Keratinocyte (primary cell): ENCODE data around the gene UQCR10. TPM values are rescaled to one million over a fixed set of nuclear protein-coding genes. Genes with fewer than 3 reads are reported as not detected.

Source experiments
- DNase-seq: peaks from one replicate; pipeline ENCODE4 v3.0.0-alpha.2; 2011; ENCODE audit warnings: low read depth, missing footprints, low spot score
- FAIRE-seq: peaks from 2 replicates; lab custom pipeline; 2011; peaks lifted over from hg19 to GRCh38; lab: Jason Lieb, UNC
- H2AFZ ChIP-seq: 2 replicates; pipeline ENCODE4 v1.6.0; 2012; ENCODE audit warnings: low read length, control low read depth, inconsistent platforms; ENCODE audit not compliant: control insufficient read depth
- H3K27ac ChIP-seq: 2 replicates; pipeline ENCODE4 v1.5.1; 2011; ENCODE audit warnings: low read length; ENCODE audit not compliant: control insufficient read depth, insufficient read depth
- H3K27me3 ChIP-seq: 3 replicates; pipeline ENCODE4 v1.6.0; 2011; ENCODE audit warnings: low read length; ENCODE audit not compliant: control insufficient read depth, insufficient read depth; ENCODE audit errors: extremely low read depth
- H3K36me3 ChIP-seq, 2 experiments: 2 replicates in 1 of 2; 3 replicates in 1 of 2; pipeline ENCODE4 v1.5.1; 2011; ENCODE audit warnings: low read length in 2 of 2, mild to moderate bottlenecking in 1 of 2; ENCODE audit not compliant: control insufficient read depth in 2 of 2, insufficient read depth in 2 of 2; ENCODE audit errors: extremely low read depth in 1 of 2
- H3K4me1 ChIP-seq: 3 replicates; pipeline ENCODE4 v1.5.1; 2011; ENCODE audit warnings: low read length; ENCODE audit not compliant: control insufficient read depth, insufficient read depth; ENCODE audit errors: extremely low read depth
- H3K4me2 ChIP-seq: 3 replicates; pipeline ENCODE4 v1.6.0; 2011; ENCODE audit warnings: low read depth, low read length; ENCODE audit not compliant: control insufficient read depth, insufficient read depth; ENCODE audit errors: extremely low read depth
- H3K4me3 ChIP-seq, 3 experiments: fragments of 200-600 bp in 1 of 3; sonication (generic) in 1 of 3; 2 replicates in 2 of 3; 3 replicates in 1 of 3; pipeline ENCODE4 v1.5.1; 2011 to 2016; ENCODE audit warnings: low read length in 3 of 3, mild to moderate bottlenecking in 3 of 3, control low read depth in 2 of 3, inconsistent platforms in 1 of 3, low read depth in 1 of 3, mixed read lengths in 1 of 3, mixed run types in 1 of 3, moderate library complexity in 1 of 3; ENCODE audit not compliant: control insufficient read depth in 2 of 3, insufficient read depth in 2 of 3; ENCODE audit errors: extremely low read depth in 1 of 3
- H3K79me2 ChIP-seq: 2 replicates; pipeline ENCODE4 v1.6.0; 2012; ENCODE audit warnings: low read length; ENCODE audit not compliant: control insufficient read depth, insufficient read depth
- H3K9ac ChIP-seq: 3 replicates; pipeline ENCODE4 v1.6.0; 2011; ENCODE audit warnings: low read length; ENCODE audit not compliant: control insufficient read depth, insufficient read depth; ENCODE audit errors: extremely low read depth
- H3K9me1 ChIP-seq: 3 replicates; pipeline ENCODE4 v1.6.0; 2011; ENCODE audit warnings: low read length; ENCODE audit not compliant: control insufficient read depth, insufficient read depth; ENCODE audit errors: extremely low read depth
- H3K9me3 ChIP-seq: 2 replicates; pipeline ENCODE4 v1.5.1; 2012; ENCODE audit warnings: low read depth, low read length; ENCODE audit not compliant: control insufficient read depth
- H4K20me1 ChIP-seq: 3 replicates; pipeline ENCODE4 v1.6.0; 2011; ENCODE audit warnings: low read length; ENCODE audit not compliant: control insufficient read depth, insufficient read depth; ENCODE audit errors: extremely low read depth
- EZH2 ChIP-seq: IDR thresholded peaks from one replicate; pipeline ENCODE4 v1.6.1; 2012; ENCODE audit warnings: inconsistent platforms, mild to moderate bottlenecking, low read length, moderate library complexity
- dilution Hi-C: fragments of 300-500 bp; cut with MboI; formaldehyde crosslinking; loops from one replicate; pipeline ENCODE4 v1.7.0; 2020; ENCODE audit warnings: low sequenced_read_pairs; ENCODE audit not compliant: extremely low pct_ligation_motif_present
- polyA plus RNA-seq, 5 experiments: library from polyadenylated mRNA; depleted of rRNA in 3 of 5; stranded (reverse) in 3 of 5; stranded (forward) in 1 of 5; unstranded in 1 of 5; fragments of >200 nt; gene quantifications; 1 replicate in 1 of 5; 2 replicates in 3 of 5; 3 replicates in 1 of 5; pipeline versions ENCODE4 v1.2.1 to v1.2.3, GENCODE V29; 2011 to 2012; ENCODE audit warnings: missing spikeins in 2 of 5, low read depth in 1 of 5, low replicate concordance in 1 of 5
- TF ChIP-seq, protein P1 (sequence below), 3 experiments: IDR thresholded peaks in 1 of 3; conservative IDR thresholded peaks in 1 of 3; optimal IDR thresholded peaks in 1 of 3; 2 replicates in 2 of 3; 3 replicates in 1 of 3; pipeline versions ENCODE3 to v1.5.1; 2011; ENCODE audit warnings: low read length in 3 of 3, mild to moderate bottlenecking in 3 of 3, moderate library complexity in 2 of 3, control low read depth in 1 of 3, inconsistent platforms in 1 of 3; ENCODE audit not compliant: insufficient read depth in 2 of 3; ENCODE audit errors: extremely low read depth in 1 of 3

The UQCR10 gene
- polyA plus RNA-seq, 1 donor (not counting 4 experiments of a cell fraction or from before 2014, with no cell fraction given): 161 TPM

GRCh38 chr22:29722587-29722986 lies 44.6 kb upstream of the UQCR10 start:
- no peak overlapping the region for H2AFZ ChIP-seq
- peaks cover 8% of the 10 kb centered on the region for H3K4me1 ChIP-seq
- no peak overlapping the region for H3K27ac ChIP-seq
- H4K20me1 ChIP-seq: no peaks in the 10 kb centered on the region
- H3K79me2 ChIP-seq: no peaks in the 10 kb centered on the region
- TF ChIP-seq, protein P1, sequence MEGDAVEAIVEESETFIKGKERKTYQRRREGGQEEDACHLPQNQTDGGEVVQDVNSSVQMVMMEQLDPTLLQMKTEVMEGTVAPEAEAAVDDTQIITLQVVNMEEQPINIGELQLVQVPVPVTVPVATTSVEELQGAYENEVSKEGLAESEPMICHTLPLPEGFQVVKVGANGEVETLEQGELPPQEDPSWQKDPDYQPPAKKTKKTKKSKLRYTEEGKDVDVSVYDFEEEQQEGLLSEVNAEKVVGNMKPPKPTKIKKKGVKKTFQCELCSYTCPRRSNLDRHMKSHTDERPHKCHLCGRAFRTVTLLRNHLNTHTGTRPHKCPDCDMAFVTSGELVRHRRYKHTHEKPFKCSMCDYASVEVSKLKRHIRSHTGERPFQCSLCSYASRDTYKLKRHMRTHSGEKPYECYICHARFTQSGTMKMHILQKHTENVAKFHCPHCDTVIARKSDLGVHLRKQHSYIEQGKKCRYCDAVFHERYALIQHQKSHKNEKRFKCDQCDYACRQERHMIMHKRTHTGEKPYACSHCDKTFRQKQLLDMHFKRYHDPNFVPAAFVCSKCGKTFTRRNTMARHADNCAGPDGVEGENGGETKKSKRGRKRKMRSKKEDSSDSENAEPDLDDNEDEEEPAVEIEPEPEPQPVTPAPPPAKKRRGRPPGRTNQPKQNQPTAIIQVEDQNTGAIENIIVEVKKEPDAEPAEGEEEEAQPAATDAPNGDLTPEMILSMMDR (optimal IDR thresholded peaks at IDR 0.05 in 1 of 3, IDR thresholded peaks at IDR 0.05 in 1 of 3, conservative IDR thresholded peaks at IDR 0.05 in 1 of 3; ENCODE audit: extremely low read depth in 1 of 3, insufficient read depth in 2 of 3, low read length in 3 of 3): no peak
- no peak for TF ChIP-seq EZH2
- H3K27me3 ChIP-seq: peaks cover 51% of the 10 kb centered on the region
- DNase-seq (no peak), FAIRE-seq (no peak)
- H3K4me3 ChIP-seq: no peak overlapping the region
- H3K4me2 ChIP-seq: no peak overlapping the region
- no peaks in the 10 kb centered on the region for H3K9me3 ChIP-seq
- dilution Hi-C loops: no loop called here
- H3K36me3 ChIP-seq: no peaks in the 10 kb centered on the region
- H3K9ac ChIP-seq: no peak overlapping the region
- no peaks in the 10 kb centered on the region for H3K9me1 ChIP-seq

- no peaks in the 10 kb centered on the region for H3K9me1 ChIP-seq
- H3K4me1 ChIP-seq: no peaks in the 10 kb centered on the region
- no peak overlapping the region for H3K4me2 ChIP-seq
- no peak overlapping the region for H3K9ac ChIP-seq
- dilution Hi-C loops: no loop called here
- H2AFZ ChIP-seq: no peak overlapping the region
- H3K36me3 ChIP-seq: no peaks in the 10 kb centered on the region
- H3K79me2 ChIP-seq: no peaks in the 10 kb centered on the region
- FAIRE-seq: no peak
- TF ChIP-seq EZH2: no peak
- TF ChIP-seq, protein P1 (optimal IDR thresholded peaks at IDR 0.05 in 1 of 3, IDR thresholded peaks at IDR 0.05 in 1 of 3, conservative IDR thresholded peaks at IDR 0.05 in 1 of 3; ENCODE audit: extremely low read depth in 1 of 3, insufficient read depth in 2 of 3, low read length in 3 of 3): peak in 2 of 3 experiments; percentile 13 to 19
- H3K27me3 ChIP-seq: peaks cover 46% of the 10 kb centered on the region
- H3K9me3 ChIP-seq: no peaks in the 10 kb centered on the region
- no peak overlapping the region for H3K27ac ChIP-seq
- no peak overlapping the region for H3K4me3 ChIP-seq
- no peak for DNase-seq
- H4K20me1 ChIP-seq: no peaks in the 10 kb centered on the region
These were observed 43.4 kb upstream of the UQCR10 start for GRCh38 chr22:29723766-29724165.
